ENCODE results near the gene MYO1A. TPM values are rescaled to one million over a fixed set of nuclear protein-coding genes. Genes with fewer than 3 reads are reported as not detected.

The MYO1A gene
- total RNA-seq, 3 donors from 2014 or later = 167 to 444 (median 219) TPM

DNA sequence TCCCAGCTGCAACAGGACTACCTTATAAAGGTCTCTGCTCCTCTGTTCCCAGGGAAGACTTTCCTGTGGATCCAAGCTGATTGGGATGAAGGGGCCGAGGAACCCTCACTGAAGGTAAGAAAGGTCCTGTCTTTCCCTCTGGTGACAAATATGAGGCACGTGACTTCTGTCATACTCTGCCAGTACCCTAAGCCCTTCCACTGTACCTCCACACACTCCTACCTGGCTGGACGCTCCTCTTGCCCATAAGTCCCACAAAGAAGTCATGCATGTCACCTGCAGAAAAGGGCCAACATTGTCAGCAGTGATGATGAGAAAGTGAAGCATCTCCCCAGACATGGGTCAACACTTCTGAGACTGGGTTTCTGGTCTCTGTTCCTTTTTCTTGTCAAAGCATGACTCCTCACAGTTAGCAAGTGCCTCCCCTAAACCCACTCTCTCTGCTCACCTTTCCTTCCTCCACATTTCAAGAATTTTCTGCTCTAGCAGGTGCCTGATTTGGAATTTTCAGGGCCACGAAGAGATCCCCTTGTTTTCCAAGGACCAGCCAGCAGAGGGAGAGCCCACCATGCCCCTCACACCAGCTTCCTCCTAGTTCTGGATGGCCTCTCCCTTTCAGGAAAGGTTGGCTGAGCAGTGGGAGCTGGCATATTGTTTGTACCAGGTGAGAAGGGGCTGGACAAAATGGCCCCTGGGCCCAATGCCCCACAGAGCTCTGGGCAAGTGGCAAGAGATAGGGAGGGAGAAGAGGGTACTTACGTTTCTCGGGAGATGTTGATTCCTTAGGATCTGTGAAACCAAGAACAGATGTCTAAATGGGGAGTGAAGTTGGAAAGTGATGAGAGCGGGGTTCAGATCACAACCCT lies 37.1 kb downstream of the MYO1A start:
- intact Hi-C loops (cut with DNase I, micrococcal nuclease) = loop anchor here in 1 of 2 donors (5.0 kb wide), 1 partner anchor 49 kb away; no protein-coding TSS in a partner anchor
- Histone ChIP-seq H3K4me1 (ENCODE audit: low read depth) (no peaks in the 10 kb centered on the region), H3K9me3 (no peaks in the 10 kb centered on the region), H3K4me3 (no peak overlapping the region), H3K36me3 (ENCODE audit: low read depth) (no peaks in the 10 kb centered on the region)
- TF ChIP-seq, protein P1, sequence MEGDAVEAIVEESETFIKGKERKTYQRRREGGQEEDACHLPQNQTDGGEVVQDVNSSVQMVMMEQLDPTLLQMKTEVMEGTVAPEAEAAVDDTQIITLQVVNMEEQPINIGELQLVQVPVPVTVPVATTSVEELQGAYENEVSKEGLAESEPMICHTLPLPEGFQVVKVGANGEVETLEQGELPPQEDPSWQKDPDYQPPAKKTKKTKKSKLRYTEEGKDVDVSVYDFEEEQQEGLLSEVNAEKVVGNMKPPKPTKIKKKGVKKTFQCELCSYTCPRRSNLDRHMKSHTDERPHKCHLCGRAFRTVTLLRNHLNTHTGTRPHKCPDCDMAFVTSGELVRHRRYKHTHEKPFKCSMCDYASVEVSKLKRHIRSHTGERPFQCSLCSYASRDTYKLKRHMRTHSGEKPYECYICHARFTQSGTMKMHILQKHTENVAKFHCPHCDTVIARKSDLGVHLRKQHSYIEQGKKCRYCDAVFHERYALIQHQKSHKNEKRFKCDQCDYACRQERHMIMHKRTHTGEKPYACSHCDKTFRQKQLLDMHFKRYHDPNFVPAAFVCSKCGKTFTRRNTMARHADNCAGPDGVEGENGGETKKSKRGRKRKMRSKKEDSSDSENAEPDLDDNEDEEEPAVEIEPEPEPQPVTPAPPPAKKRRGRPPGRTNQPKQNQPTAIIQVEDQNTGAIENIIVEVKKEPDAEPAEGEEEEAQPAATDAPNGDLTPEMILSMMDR (IDR thresholded peaks at IDR 0.05) = no peak
- ATAC-seq (no peak), DNase-seq (no peak)

- Histone ChIP-seq H3K9me3 (no peaks in the 10 kb centered on the region), H3K4me3 (no peak overlapping the region), H3K4me1 (ENCODE audit: low read depth) (peaks cover 4% of the 10 kb centered on the region), H3K36me3 (ENCODE audit: low read depth) (no peaks in the 10 kb centered on the region)
- intact Hi-C loops (cut with DNase I, micrococcal nuclease) = loop anchor here in 1 of 2 donors (5.0 kb wide), 1 partner anchor 51 kb away; no protein-coding TSS in a partner anchor
- TF ChIP-seq, protein P1 (IDR thresholded peaks at IDR 0.05) = no peak
- DNase-seq = no peak
- ATAC-seq = no peak
These were observed 38.2 kb downstream of the MYO1A start for GRCh38 chr12:57011438-57012424.

DNA sequence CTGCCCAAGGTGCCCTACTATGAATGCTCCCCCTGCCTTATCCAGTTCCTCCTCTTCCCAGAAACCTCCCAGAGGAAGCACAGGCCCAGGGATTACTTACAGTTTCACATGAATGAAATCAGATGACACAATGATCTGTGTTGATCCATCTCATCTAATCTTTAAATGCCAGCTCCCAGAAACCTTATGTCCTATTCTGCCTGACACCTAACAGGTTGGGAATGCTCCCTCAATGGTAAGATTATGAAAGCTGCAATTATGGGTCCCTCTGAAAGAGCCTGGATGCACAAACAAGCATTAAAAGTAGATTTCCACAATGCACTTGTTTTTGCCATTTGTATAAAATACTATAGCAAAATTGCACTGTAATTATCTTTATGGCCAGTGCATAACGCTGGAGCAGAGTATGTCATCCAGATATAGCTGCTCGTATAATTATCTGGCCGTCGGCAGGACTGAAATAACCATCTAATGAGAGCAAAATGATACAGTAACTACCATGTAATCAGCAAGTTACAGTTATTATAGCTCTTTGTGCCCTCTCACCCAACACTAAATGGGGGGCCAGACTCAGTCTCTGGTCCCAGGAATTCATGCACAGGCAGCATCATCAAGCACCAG lies 39.2 kb downstream of the MYO1A start:
- Histone ChIP-seq H3K4me1 (ENCODE audit: low read depth) (peaks cover 4% of the 10 kb centered on the region), H3K9me3 (no peaks in the 10 kb centered on the region), H3K36me3 (ENCODE audit: low read depth) (no peaks in the 10 kb centered on the region), H3K4me3 (no peak overlapping the region)
- ATAC-seq (no peak), DNase-seq (no peak)
- intact Hi-C loops (cut with DNase I, micrococcal nuclease) = loop anchor here in 1 of 2 donors (5.0 kb wide), 1 partner anchor 52 kb away; no protein-coding TSS in a partner anchor
- TF ChIP-seq, protein P1 (IDR thresholded peaks at IDR 0.05) = no peak

- intact Hi-C loops (cut with DNase I, micrococcal nuclease) = loop anchor here in 1 of 2 donors (5.0 kb wide), 1 partner anchor 52 kb away; no protein-coding TSS in a partner anchor
- no peak overlapping the region for H3K4me3 ChIP-seq
- H3K9me3 ChIP-seq = no peaks in the 10 kb centered on the region
- no peak for ATAC-seq
- TF ChIP-seq, protein P1 (IDR thresholded peaks at IDR 0.05) = no peak
- H3K4me1 ChIP-seq (ENCODE audit: low read depth) = peaks cover 8% of the 10 kb centered on the region
- no peaks in the 10 kb centered on the region for H3K36me3 ChIP-seq (ENCODE audit: low read depth)
- no peak for DNase-seq
These were observed 39.8 kb downstream of the MYO1A start for GRCh38 chr12:57009949-57010626.
